HepG2 (cell line): ENCODE results near the gene IQCN. TPM values are rescaled to one million over a fixed set of nuclear protein-coding genes. Genes with fewer than 3 reads are reported as not detected.

ENCODE experiments used
- ARID5B ChIP-seq: IDR thresholded peaks from 2 replicates; pipeline ENCODE4 v1.4.0; 2020; ENCODE audit warnings: mild to moderate bottlenecking, missing genetic modification reagents
- ATF4 ChIP-seq, 2 experiments: fragments of 450-650 bp in 1 of 2; sonication (generic) in 1 of 2; formaldehyde crosslinking; IDR thresholded peaks; 2 replicates each; pipeline versions ENCODE4 v1.5.0 to v1.8.0; 2020 to 2022; ENCODE audit warnings: mild to moderate bottlenecking in 1 of 2, missing genetic modification reagents in 1 of 2
- BHLHE40 ChIP-seq: IDR thresholded peaks from 2 replicates; pipeline ENCODE4 v1.6.1; 2011; ENCODE audit warnings: low read length, improper control_type of control experiment
- CBX1 ChIP-seq: IDR thresholded peaks from one replicate; pipeline ENCODE4 v1.6.1; 2016; ENCODE audit warnings: antibody characterized with exemption, low read depth
- FOXC1 ChIP-seq: sonication (generic); formaldehyde crosslinking; IDR thresholded peaks from 2 replicates; pipeline ENCODE4 v1.8.0; 2022; ENCODE audit warnings: mild to moderate bottlenecking, missing genetic modification reagents, borderline replicate concordance
- KLF11 ChIP-seq: IDR thresholded peaks from 2 replicates; pipeline ENCODE4 v1.6.1; 2016; ENCODE audit warnings: missing compliant biosample characterization
- KLF16 ChIP-seq, 2 experiments: sonication (generic) in 1 of 2; formaldehyde crosslinking in 1 of 2; IDR thresholded peaks; 2 replicates each; pipeline versions ENCODE4 v1.6.1 to v1.8.0; 2016 to 2023; ENCODE audit warnings: missing genetic modification reagents in 2 of 2, missing compliant biosample characterization in 1 of 2
- MIER2 ChIP-seq: IDR thresholded peaks from 2 replicates; pipeline ENCODE4 v1.6.1; 2016; ENCODE audit warnings: missing biosample characterization, missing genetic modification reagents
- MNT ChIP-seq: fragments of 450-650 bp; IDR thresholded peaks from 2 replicates; pipeline ENCODE4 v1.6.1; 2016
- MXD3 ChIP-seq: IDR thresholded peaks from 2 replicates; pipeline ENCODE4 v1.6.1; 2016; ENCODE audit warnings: mild to moderate bottlenecking, missing biosample characterization, missing genetic modification reagents
- MXD4 ChIP-seq: IDR thresholded peaks from 2 replicates; pipeline ENCODE4 v1.6.1; 2016; ENCODE audit warnings: mild to moderate bottlenecking, missing biosample characterization, missing genetic modification reagents
- SALL1 ChIP-seq: sonication (generic); formaldehyde crosslinking; IDR thresholded peaks from 2 replicates; pipeline ENCODE4 v1.8.0; 2022; ENCODE audit warnings: mild to moderate bottlenecking, missing genetic modification reagents
- SAP130 ChIP-seq: IDR thresholded peaks from 2 replicates; pipeline ENCODE4 v1.6.1; 2016; ENCODE audit warnings: low read depth
- SOX5 ChIP-seq: IDR thresholded peaks from 2 replicates; pipeline ENCODE4 v1.6.1; 2016; ENCODE audit warnings: borderline replicate concordance
- STAT5B ChIP-seq: sonication (generic); formaldehyde crosslinking; IDR thresholded peaks from 2 replicates; pipeline ENCODE4 v1.4.0; 2020; ENCODE audit warnings: missing genetic modification reagents
- THRA ChIP-seq: sonication (generic); formaldehyde crosslinking; IDR thresholded peaks from 2 replicates; pipeline ENCODE4 v1.4.0; 2020; ENCODE audit warnings: missing genetic modification reagents, borderline replicate concordance
- ZNF138 ChIP-seq: sonication (generic); formaldehyde crosslinking; IDR thresholded peaks from 2 replicates; pipeline ENCODE4 v1.5.0; 2020; ENCODE audit warnings: mild to moderate bottlenecking, low read depth, missing genetic modification reagents
- ZNF30 ChIP-seq: sonication (generic); formaldehyde crosslinking; IDR thresholded peaks from 2 replicates; pipeline ENCODE4 v1.5.0; 2020; ENCODE audit warnings: mild to moderate bottlenecking, missing genetic modification reagents
- ZNF639 ChIP-seq: conservative IDR thresholded peaks from 2 replicates; pipeline ENCODE4 v1.6.1; 2018; ENCODE audit warnings: missing genetic modification reagents
- ZSCAN21 ChIP-seq: sonication (generic); formaldehyde crosslinking; IDR thresholded peaks from 2 replicates; pipeline ENCODE4 v1.8.0; 2022; ENCODE audit warnings: mild to moderate bottlenecking, missing genetic modification reagents, moderate library complexity, borderline replicate concordance
- ZSCAN9 ChIP-seq: IDR thresholded peaks from 2 replicates; pipeline ENCODE4 v1.6.1; 2016; ENCODE audit warnings: borderline replicate concordance
- polyA plus RNA-seq, 8 experiments: library from polyadenylated mRNA; depleted of rRNA in 3 of 8; stranded (reverse) in 7 of 8; unstranded in 1 of 8; fragments of >200 nt; fragmentation: Illumina TruSeq in 4 of 8; extraction: Trizol in 4 of 8; gene quantifications; 2 replicates each; pipeline versions ENCODE4 v1.2.1 to v1.2.3, GENCODE V29; 2011 to 2016; ENCODE audit warnings: low read depth in 4 of 8, missing spikeins in 1 of 8, mixed read lengths in 1 of 8; ENCODE audit not compliant: insufficient read depth in 1 of 8
- total RNA-seq, 5 experiments: library from RNA; depleted of rRNA; stranded (reverse); fragments of >200 nt; fragmentation: Illumina TruSeq; extraction: Trizol; gene quantifications; 2 replicates each; pipeline ENCODE4 v1.2.3, GENCODE V29; 2016; ENCODE audit warnings: low read depth in 1 of 5

The IQCN gene
- total and polyA plus RNA-seq, 2 of the 13 experiments (the other 11 are each of a cell fraction or from before 2014, with no cell fraction given), result 0.04 to 0.18 TPM

GRCh38 chr19:18239303-18239702 is 34.9 kb downstream of the IQCN start (continued):
- TF ChIP-seq SAP130 (CRISPR knock-in tag) (peak; percentile 62), BHLHE40 (peak; percentile 74), MNT (peak; percentile 39), ZNF138 (CRISPR knock-in tag) (no peak), THRA (no peak), KLF11 (CRISPR knock-in tag) (no peak), ZSCAN21 (CRISPR knock-in tag) (no peak), MXD3 (CRISPR knock-in tag) (0 out of 2 replicates have a peak, but pooled peaks have one; percentile 39), ARID5B (CRISPR knock-in tag) (peak; percentile 9; the same call in 1 of the 2 replicates), CBX1 (no peak), MXD4 (peak; percentile 69; the same call in 1 of the 2 replicates), KLF16 (CRISPR knock-in tag; IDR thresholded peaks at IDR 0.05) (0 out of 4 replicates have a peak, but pooled peaks of 1 of the 2 experiments have one; percentile 30), STAT5B (CRISPR knock-in tag) (0 out of 2 replicates have a peak, but pooled peaks have one; percentile 32), SOX5 (CRISPR knock-in tag) (peak; percentile 64; the same call in 1 of the 2 replicates), ZNF639 (CRISPR knock-in tag) (no peak), FOXC1 (CRISPR knock-in tag) (no peak), ATF4 (CRISPR knock-in tag; IDR thresholded peaks at IDR 0.05) (no peak), ZSCAN9 (CRISPR knock-in tag) (0 out of 2 replicates have a peak, but pooled peaks have one; percentile 32), MIER2 (CRISPR knock-in tag) (peak; percentile 93), ZNF30 (no peak), SALL1 (CRISPR knock-in tag) (peak; percentile 29; the same call in 1 of the 2 replicates)
